Fibroblast of peridontal ligament (primary cell): ENCODE data around the gene DLG2.

Experiments used
- DNase-seq: peaks from one replicate; pipeline ENCODE4 v3.0.0-alpha.2; 2010; ENCODE audit errors: extremely low read depth

Gene DLG2

GRCh38 chr11:85558411-85558810, 68.7 kb downstream of the DLG2 start:
- DNase-seq, result no peak

GRCh38 chr11:85551881-85552280, 75.3 kb downstream of the DLG2 start:
- DNase-seq, result no peak

DNA sequence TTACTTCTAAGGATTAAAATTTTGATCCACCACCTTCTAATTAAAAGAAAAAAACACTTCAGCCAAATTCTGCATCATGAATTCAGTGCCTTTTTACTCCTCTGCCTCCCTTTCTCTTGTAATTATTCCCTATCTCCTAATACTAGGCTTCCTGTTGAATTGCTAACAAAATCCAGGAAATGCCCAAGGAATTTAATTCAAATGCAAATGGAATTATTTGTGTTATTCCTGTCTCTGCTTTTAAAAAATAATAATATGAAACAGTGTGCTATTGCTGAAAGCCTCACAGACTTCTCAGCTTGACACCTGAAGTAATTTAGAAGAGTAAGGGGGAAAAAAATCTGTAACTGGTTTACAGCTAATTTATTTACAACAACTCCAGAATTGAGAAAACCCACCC, 85.5 kb downstream of the DLG2 start:
- no peak for DNase-seq

GRCh38 chr11:85540635-85541205, 86.4 kb downstream of the DLG2 start:
- no peak for DNase-seq

- no peak for DNase-seq
Measured at GRCh38 chr11:85540181-85540580, 87.0 kb downstream of the DLG2 start.

- DNase-seq, result no peak
Measured at GRCh38 chr11:85539740-85540139, 87.4 kb downstream of the DLG2 start.

GRCh38 chr11:85539029-85539689, 88.0 kb downstream of the DLG2 start:
- DNase-seq, result no peak

DNA sequence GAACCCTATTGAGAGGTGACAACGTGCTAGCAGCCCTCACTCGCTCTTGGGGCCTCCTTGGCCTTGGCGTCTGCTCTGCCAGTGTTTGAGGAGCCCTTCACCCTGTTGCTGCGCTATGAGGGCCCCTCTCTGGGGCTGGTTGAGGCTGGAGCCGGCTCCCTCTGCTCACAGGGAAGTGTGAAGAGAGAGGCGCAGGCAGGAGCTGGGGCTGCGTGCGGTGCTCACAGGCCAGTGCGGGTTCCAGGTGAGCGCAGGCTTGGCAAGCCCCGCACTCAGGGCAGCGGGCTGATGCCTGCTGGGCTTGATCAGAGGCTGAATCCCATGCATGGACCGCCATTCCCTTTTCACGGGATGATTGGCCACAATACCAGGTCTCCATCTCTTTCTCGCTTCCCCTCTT, 90.7 kb downstream of the DLG2 start:
- DNase-seq, result no peak

- no peak for DNase-seq
Measured at GRCh38 chr11:85534806-85535205, 92.3 kb downstream of the DLG2 start.

DNA sequence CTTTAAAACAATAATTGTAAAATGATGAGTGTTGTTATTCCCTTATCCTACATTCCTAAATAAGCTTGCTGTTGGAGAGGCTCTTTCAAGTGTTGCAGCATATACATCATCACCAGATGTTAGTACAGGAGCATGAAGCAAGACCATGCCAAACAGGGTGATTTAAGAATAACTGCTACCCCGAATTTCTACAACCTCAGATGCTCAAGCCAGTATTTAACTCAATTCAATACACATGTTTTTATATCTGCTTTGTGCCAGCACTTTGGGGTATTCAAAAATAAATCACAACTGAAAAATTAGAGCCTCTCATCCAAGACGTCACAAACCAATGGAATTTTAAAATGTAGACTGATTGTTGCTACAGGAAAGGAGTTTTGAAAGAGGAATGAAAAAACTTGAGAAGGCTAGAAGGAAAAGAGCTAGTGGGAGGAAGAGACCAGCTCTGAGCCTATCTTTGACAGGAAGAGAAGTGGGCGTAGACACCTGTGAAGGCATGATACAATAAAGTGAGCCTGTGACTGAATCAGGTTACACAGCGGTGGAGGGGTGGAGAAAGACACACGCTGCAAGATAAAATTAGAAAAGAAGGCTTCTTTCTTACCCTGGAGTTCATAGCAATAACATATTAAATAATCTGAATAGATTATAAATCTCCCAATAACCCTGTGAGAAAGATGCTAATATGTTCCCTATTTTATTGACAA, 95.8 kb downstream of the DLG2 start:
- DNase-seq, result peak; percentile 1

- no peak for DNase-seq
Measured at GRCh38 chr11:85530634-85531033, 96.5 kb downstream of the DLG2 start.

DNA sequence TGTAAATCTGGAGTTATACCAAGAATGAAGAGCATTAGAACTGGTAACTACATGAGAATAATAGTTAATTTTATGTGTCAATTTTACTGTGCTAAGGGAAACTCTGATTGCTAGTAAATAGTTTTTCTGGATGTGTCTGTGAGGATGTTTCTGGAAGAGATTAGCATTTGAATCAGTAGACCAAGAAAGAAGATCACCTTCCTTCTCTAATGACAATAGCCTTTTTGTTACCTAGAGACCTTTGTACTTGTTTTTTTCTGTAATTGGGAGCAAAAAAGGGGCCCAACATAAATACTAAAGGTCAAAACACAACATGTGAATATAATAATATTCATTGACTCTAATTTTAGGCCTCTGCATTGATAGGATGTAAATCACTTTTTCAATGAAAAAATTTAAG, 100.6 kb downstream of the DLG2 start:
- no peak for DNase-seq

DNA sequence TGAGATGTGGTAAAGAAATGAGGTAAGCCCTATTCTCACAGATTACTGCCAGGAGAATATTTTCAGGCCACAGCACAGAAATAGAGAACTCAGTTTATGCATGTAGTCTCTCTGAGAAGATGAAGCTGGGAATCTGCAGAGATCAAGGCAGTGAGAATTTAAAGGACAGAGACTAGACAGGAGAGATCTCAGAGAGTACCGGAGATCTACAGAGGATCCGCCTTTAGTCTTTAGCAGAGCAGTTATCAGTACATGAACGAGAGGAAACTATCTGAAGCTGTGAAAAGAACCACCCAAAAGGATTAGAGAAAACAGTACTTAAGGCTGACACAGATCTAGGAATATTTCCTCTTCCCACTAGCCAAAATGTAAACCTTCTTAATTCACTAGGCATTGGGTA, 101.5 kb downstream of the DLG2 start:
- DNase-seq, result no peak

DNA sequence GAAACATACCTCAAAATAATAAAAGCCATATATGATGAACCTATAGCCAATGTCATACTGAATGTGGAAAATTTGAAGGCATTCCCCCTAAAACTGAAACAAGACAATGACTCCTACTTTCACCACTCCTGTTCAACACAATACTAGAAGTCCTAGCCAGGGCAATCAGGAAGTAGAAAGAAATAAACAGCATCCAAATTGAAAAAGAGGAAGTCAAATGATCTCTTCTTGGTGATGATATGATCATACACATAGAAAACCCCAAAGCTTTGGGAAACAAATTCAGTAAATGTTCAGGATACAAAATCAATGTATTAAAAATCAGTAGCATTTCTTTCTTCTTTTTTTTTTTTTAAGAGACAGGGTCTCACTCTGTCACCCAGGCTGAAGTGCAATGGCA, 109.9 kb downstream of the DLG2 start:
- DNase-seq, result no peak

- no peak for DNase-seq
Measured at GRCh38 chr11:85495918-85496317, 131.2 kb downstream of the DLG2 start.

GRCh38 chr11:85494396-85494795, 132.7 kb downstream of the DLG2 start:
- no peak for DNase-seq

DNA sequence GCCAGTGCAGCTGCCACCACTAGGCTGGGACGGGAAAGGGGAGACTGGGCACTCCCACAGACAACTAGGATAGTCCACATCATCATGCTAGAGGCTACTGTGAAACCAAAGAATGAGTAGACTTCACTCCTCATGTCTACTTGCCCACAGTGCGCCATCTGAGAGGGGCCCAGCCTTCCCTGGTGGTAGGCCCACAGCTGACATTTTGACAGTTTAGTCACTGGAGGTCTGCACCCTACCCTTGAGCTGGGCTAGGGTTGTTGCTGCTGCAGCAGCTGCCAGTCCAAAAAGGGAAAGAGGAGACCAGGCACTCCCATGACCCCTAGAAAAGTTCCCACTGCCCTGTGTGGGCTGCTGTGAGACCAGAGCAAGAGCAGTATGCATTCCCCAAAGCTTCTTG, 141.2 kb downstream of the DLG2 start:
- DNase-seq, result no peak

DNA sequence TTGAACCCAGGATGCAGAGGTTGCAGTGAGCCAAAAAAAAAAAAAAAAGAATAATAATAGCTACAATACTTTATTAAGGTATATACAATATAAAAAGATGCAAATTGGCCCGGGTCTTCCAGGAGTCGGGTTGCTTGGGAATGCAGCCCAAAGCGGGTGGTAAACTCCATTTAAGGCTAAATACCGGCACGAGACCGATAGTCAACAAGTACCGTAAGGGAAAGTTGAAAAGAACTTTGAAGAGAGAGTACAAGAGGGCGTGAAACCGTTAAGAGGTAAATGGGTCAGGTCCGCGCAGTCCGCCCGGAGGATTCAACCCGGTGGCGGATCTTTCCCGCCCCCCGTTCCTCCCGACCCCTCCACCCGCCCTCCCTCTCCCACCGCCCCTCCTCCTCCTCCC, 143.3 kb downstream of the DLG2 start:
- peak; percentile 45 for DNase-seq

DNA sequence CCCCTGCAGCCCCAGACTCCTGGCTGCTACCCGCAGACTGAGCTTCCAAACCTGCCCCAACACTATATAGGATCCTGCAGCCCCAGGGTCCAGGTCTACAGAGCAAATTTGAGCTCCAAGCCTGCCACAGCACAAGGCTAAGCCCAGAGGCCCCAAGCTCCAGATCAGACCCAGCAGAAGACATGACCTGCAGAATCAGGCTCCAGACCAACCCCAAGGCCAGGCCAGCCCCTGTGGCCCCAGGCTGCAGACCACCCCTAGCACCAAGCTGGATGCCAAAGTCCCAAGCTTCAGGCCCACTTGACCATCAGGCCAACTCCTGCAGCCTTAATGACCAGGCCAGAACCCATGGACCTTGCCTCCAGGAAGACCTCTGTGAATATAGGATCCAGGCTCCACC, 145.3 kb downstream of the DLG2 start:
- no peak for DNase-seq

GRCh38 chr11:85475660-85476517, 151.3 kb downstream of the DLG2 start:
- no peak for DNase-seq

- no peak for DNase-seq
Measured at GRCh38 chr11:85472953-85473352, 154.2 kb downstream of the DLG2 start.

DNA sequence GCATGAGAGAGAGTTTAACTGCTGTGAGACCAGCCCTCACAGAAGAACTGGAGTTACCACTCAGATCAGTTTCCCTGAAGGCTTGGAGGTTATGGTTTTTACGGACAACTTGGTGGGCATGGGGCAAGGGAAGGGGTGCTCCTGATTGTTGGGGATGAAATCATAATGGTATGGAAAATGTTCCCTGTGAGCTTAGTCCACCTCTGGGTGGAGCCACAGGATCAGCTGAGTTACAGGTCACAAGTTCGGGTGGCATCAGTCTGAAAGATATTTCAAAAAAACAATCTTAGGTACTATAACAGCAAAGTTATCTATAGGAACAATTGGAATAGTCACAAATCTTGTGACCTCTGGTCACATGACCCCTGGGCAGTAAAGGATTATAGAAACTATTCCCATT, 162.9 kb downstream of the DLG2 start:
- DNase-seq, result no peak
